H1 (cell line): ENCODE measurements around the gene GPER1. TPM values are rescaled to one million over a fixed set of nuclear protein-coding genes. Genes with fewer than 3 reads are reported as not detected.

Experiments
- CTCF ChIA-PET: fragments of 300-600 bp; sonication (Branson Sonifier 250); formaldehyde crosslinking; loops from one replicate; lab custom pipeline; 2021; ENCODE audit not compliant: partially characterized antibody; lab: Charles Lee
- POLR2A ChIA-PET: fragments of 300-600 bp; sonication (Branson Sonifier 250); formaldehyde crosslinking; loops from one replicate; lab custom pipeline; 2021; ENCODE audit warnings: inconsistent platforms; ENCODE audit not compliant: partially characterized antibody; lab: Charles Lee
- DNase-seq, 2 experiments: peaks; one replicate each; pipeline versions ENCODE4 v3.0.0 to v3.0.0-alpha.2; 2010 to 2022; ENCODE audit warnings: low spot score in 2 of 2, low read depth in 1 of 2, mixed read lengths in 1 of 2
- FAIRE-seq: peaks from 2 replicates; lab custom pipeline; 2011; peaks lifted over from hg19 to GRCh38; lab: Jason Lieb, UNC
- H2AFZ ChIP-seq: 2 replicates; pipeline ENCODE4 v1.8.1; 2012; ENCODE audit warnings: low read length, inconsistent platforms
- H2AK5ac ChIP-seq: 2 replicates; pipeline ENCODE4 v1.6.1; 2013; ENCODE audit warnings: low read depth, low read length
- H2BK120ac ChIP-seq: replicated peaks from 2 replicates; pipeline ENCODE3; 2013; ENCODE audit warnings: low read depth, low read length, inconsistent platforms
- H2BK12ac ChIP-seq: 2 replicates; pipeline ENCODE4 v1.6.1; 2013; ENCODE audit warnings: low read depth, low read length
- H2BK15ac ChIP-seq: 2 replicates; pipeline ENCODE4 v1.6.1; 2013; ENCODE audit warnings: low read length
- H2BK20ac ChIP-seq: 2 replicates; pipeline ENCODE4 v1.6.1; 2013; ENCODE audit warnings: low read length
- H2BK5ac ChIP-seq: 2 replicates; pipeline ENCODE4 v1.6.1; 2013; ENCODE audit warnings: low read depth, low read length
- H3K14ac ChIP-seq: 2 replicates; pipeline ENCODE4 v1.6.1; 2013; ENCODE audit warnings: inconsistent platforms; ENCODE audit not compliant: insufficient read length
- H3K18ac ChIP-seq: 2 replicates; pipeline ENCODE4 v1.6.1; 2013; ENCODE audit warnings: low read length; ENCODE audit errors: extremely low read depth
- H3K23ac ChIP-seq: 2 replicates; pipeline ENCODE4 v1.6.1; 2013; ENCODE audit warnings: inconsistent platforms; ENCODE audit not compliant: insufficient read length
- H3K23me2 ChIP-seq: 2 replicates; pipeline ENCODE4 v1.6.1; 2013; ENCODE audit warnings: low read depth, low read length
- H3K27ac ChIP-seq: 2 replicates; pipeline ENCODE4 v1.6.1; 2011; ENCODE audit warnings: low read depth, low read length, inconsistent platforms
- H3K27me3 ChIP-seq, 4 experiments: replicated peaks in 1 of 4; 1 replicate in 1 of 4; 2 replicates in 3 of 4; pipeline versions ENCODE4 v1.6.1 to v1.8.1; 2011 to 2013; ENCODE audit warnings: low read length in 3 of 4, mild to moderate bottlenecking in 3 of 4, inconsistent platforms in 2 of 4, mixed read lengths in 2 of 4, moderate library complexity in 1 of 4; ENCODE audit not compliant: control insufficient read depth in 3 of 4, insufficient read depth in 3 of 4; ENCODE audit errors: extremely low read depth in 1 of 4
- H3K36me3 ChIP-seq, 4 experiments: 2 replicates each; pipeline versions ENCODE4 v1.6.1 to v1.8.1; 2011 to 2013; ENCODE audit warnings: mild to moderate bottlenecking in 4 of 4, low read length in 3 of 4, moderate library complexity in 2 of 4, control low read depth in 1 of 4, inconsistent platforms in 1 of 4; ENCODE audit not compliant: insufficient read depth in 4 of 4, control insufficient read depth in 2 of 4
- H3K4ac ChIP-seq: replicated peaks from 2 replicates; pipeline ENCODE3; 2013; ENCODE audit warnings: low read length, low read depth, mixed read lengths, inconsistent platforms; ENCODE audit not compliant: insufficient read length
- H3K4me1 ChIP-seq, 4 experiments: replicated peaks in 1 of 4; 1 replicate in 1 of 4; 2 replicates in 3 of 4; pipeline versions ENCODE4 v1.6.1 to v1.8.1; 2011 to 2013; ENCODE audit warnings: low read length in 3 of 4, inconsistent platforms in 2 of 4, mixed read lengths in 1 of 4; ENCODE audit not compliant: insufficient read depth in 4 of 4, control insufficient read depth in 3 of 4
- H3K4me2 ChIP-seq, 2 experiments: 2 replicates each; pipeline versions ENCODE4 v1.6.1 to v1.8.1; 2011 to 2013; ENCODE audit warnings: low read depth in 2 of 2, low read length in 2 of 2, control low read depth in 1 of 2, inconsistent platforms in 1 of 2, mild to moderate bottlenecking in 1 of 2; ENCODE audit not compliant: insufficient read depth in 1 of 2
- H3K4me3 ChIP-seq, 4 experiments: fragments of 200-600, 300-600 bp in 1 of 4; sonication (generic), shearing (Covaris generic), sonication (Bioruptor Twin) in 1 of 4; 2 replicates each; pipeline versions ENCODE4 v1.5.1 to v1.8.1; 2011 to 2016; ENCODE audit warnings: low read length in 4 of 4, low read depth in 3 of 4, control low read depth in 2 of 4, inconsistent platforms in 2 of 4, mild to moderate bottlenecking in 2 of 4, mixed read lengths in 1 of 4, moderate library complexity in 1 of 4; ENCODE audit not compliant: insufficient read depth in 2 of 4; ENCODE audit errors: extremely low read depth in 1 of 4
- H3K56ac ChIP-seq: replicated peaks from 2 replicates; pipeline ENCODE3; 2013; ENCODE audit warnings: low read depth, mild to moderate bottlenecking, mixed read lengths, low read length, inconsistent platforms; ENCODE audit not compliant: insufficient read length
- H3K79me1 ChIP-seq: 2 replicates; pipeline ENCODE4 v1.6.1; 2013; ENCODE audit warnings: low read depth, low read length, control low read depth
- H3K79me2 ChIP-seq, 2 experiments: 2 replicates each; pipeline versions ENCODE4 v1.6.1 to v1.8.1; 2012 to 2013; ENCODE audit warnings: low read length in 2 of 2, mild to moderate bottlenecking in 2 of 2, inconsistent platforms in 1 of 2; ENCODE audit not compliant: insufficient read depth in 2 of 2, control insufficient read depth in 1 of 2
- H3K9ac ChIP-seq, 4 experiments: replicated peaks in 1 of 4; 1 replicate in 1 of 4; 2 replicates in 3 of 4; pipeline versions ENCODE4 v1.6.1 to v1.8.1; 2011 to 2013; ENCODE audit warnings: low read depth in 3 of 4, low read length in 3 of 4, control low read depth in 2 of 4, mild to moderate bottlenecking in 2 of 4, moderate library complexity in 2 of 4, inconsistent platforms in 1 of 4; ENCODE audit errors: extremely low read depth in 1 of 4
- H3K9me3 ChIP-seq, 2 experiments: 2 replicates each; pipeline versions ENCODE4 v1.6.1 to v1.8.1; 2012 to 2013; ENCODE audit warnings: mild to moderate bottlenecking in 2 of 2, moderate library complexity in 2 of 2, control low read depth in 1 of 2, inconsistent platforms in 1 of 2, low read depth in 1 of 2, low read length in 1 of 2, mixed read lengths in 1 of 2; ENCODE audit not compliant: insufficient read depth in 2 of 2
- H4K20me1 ChIP-seq, 2 experiments: replicated peaks in 1 of 2; 2 replicates each; pipeline versions ENCODE3 to v1.8.1; 2011 to 2013; ENCODE audit warnings: inconsistent platforms in 2 of 2, low read length in 2 of 2, mild to moderate bottlenecking in 1 of 2; ENCODE audit not compliant: insufficient read depth in 2 of 2, control insufficient read depth in 1 of 2
- H4K5ac ChIP-seq: 2 replicates; pipeline ENCODE4 v1.6.1; 2013; ENCODE audit warnings: low read length, low read depth, mixed read lengths, inconsistent platforms; ENCODE audit not compliant: insufficient read length
- H4K8ac ChIP-seq: 2 replicates; pipeline ENCODE4 v1.8.0; 2013; ENCODE audit warnings: mild to moderate bottlenecking, moderate library complexity, low read length, inconsistent platforms; ENCODE audit not compliant: insufficient read depth; ENCODE audit errors: extremely low read depth
- H4K91ac ChIP-seq: replicated peaks from 2 replicates; pipeline ENCODE3; 2013; ENCODE audit warnings: low read length, mixed read lengths, inconsistent platforms; ENCODE audit not compliant: insufficient read length
- BCL11A ChIP-seq, 2 experiments: IDR thresholded peaks; one replicate each; pipeline ENCODE4 v1.6.1; 2011; ENCODE audit warnings: low read depth in 2 of 2, low read length in 2 of 2, mild to moderate bottlenecking in 2 of 2
- CHD2 ChIP-seq: IDR thresholded peaks from 2 replicates; pipeline ENCODE4 v1.6.1; 2012; ENCODE audit warnings: low read length, improper control_type of control experiment
- CTBP2 ChIP-seq: IDR thresholded peaks from 2 replicates; pipeline ENCODE4 v1.7.0; 2011; ENCODE audit warnings: borderline replicate concordance, mild to moderate bottlenecking, moderate library complexity, mixed read lengths, low read length; ENCODE audit not compliant: insufficient read depth, insufficient read length
- GABPA ChIP-seq: IDR thresholded peaks from 2 replicates; pipeline ENCODE4 v1.6.1; 2011; ENCODE audit warnings: mild to moderate bottlenecking, low read length, moderate library complexity, borderline replicate concordance; ENCODE audit not compliant: insufficient read depth
- HDAC2 ChIP-seq, 2 experiments: fragments of 300-600 bp in 1 of 2; sonication (generic) in 1 of 2; IDR thresholded peaks; 2 replicates each; pipeline ENCODE4 v1.6.1; 2011 to 2012; ENCODE audit warnings: low read depth in 2 of 2, low read length in 2 of 2, mild to moderate bottlenecking in 2 of 2, moderate library complexity in 2 of 2, borderline replicate concordance in 1 of 2, inconsistent platforms in 1 of 2
- JUND ChIP-seq: IDR thresholded peaks from 2 replicates; pipeline ENCODE4 v1.6.1; 2011; ENCODE audit warnings: mild to moderate bottlenecking, improper control_type of control experiment, low read length
- KDM5A ChIP-seq: fragments of 200-600 bp; IDR thresholded peaks from 2 replicates; pipeline ENCODE4 v1.7.1; 2012; ENCODE audit warnings: mild to moderate bottlenecking, low read length, inconsistent platforms, mixed read lengths
- RAD21 ChIP-seq, 2 experiments: IDR thresholded peaks in 1 of 2; conservative IDR thresholded peaks in 1 of 2; 2 replicates each; pipeline ENCODE4 v1.6.1; 2011; ENCODE audit warnings: low read depth in 2 of 2, low read length in 2 of 2, improper control_type of control experiment in 1 of 2, inconsistent platforms in 1 of 2, mild to moderate bottlenecking in 1 of 2, moderate library complexity in 1 of 2
- RBBP5 ChIP-seq: IDR thresholded peaks from 2 replicates; pipeline ENCODE4 v1.7.1; 2012; ENCODE audit warnings: low read depth, mild to moderate bottlenecking, inconsistent platforms, low read length, moderate library complexity, borderline replicate concordance
- SAP30 ChIP-seq: fragments of 300-600 bp; sonication (generic); IDR thresholded peaks from 2 replicates; pipeline ENCODE4 v1.7.1; 2012; ENCODE audit warnings: low read length, moderate library complexity, mild to moderate bottlenecking, inconsistent platforms; ENCODE audit not compliant: insufficient read depth, insufficient replicate concordance
- SIN3A ChIP-seq, 2 experiments: IDR thresholded peaks in 1 of 2; conservative IDR thresholded peaks in 1 of 2; 2 replicates each; pipeline ENCODE4 v1.6.1; 2011 to 2012; ENCODE audit warnings: low read length in 2 of 2, improper control_type of control experiment in 1 of 2, low read depth in 1 of 2, mild to moderate bottlenecking in 1 of 2
- ZNF274 ChIP-seq: IDR thresholded peaks from 2 replicates; pipeline ENCODE4 v1.7.0; 2012; ENCODE audit warnings: low read length, borderline replicate concordance; ENCODE audit errors: extremely low read depth
- WGBS, 2 experiments: shearing (Covaris generic) in 1 of 2; methylation state at CpG; one replicate each; pipeline versions ENCODE4 v1.1.6 to v1.1.7; 2013 to 2015; ENCODE audit warnings: low lambda C conversion rate in 2 of 2, mixed read lengths in 2 of 2, inconsistent platforms in 1 of 2, low coverage in 1 of 2, missing lambda C conversion rate in 1 of 2; ENCODE audit not compliant: insufficient replicate concordance in 2 of 2, insufficient coverage in 1 of 2, insufficient read length in 1 of 2; ENCODE audit errors: extremely low coverage in 1 of 2, missing lambda C conversion rate in 1 of 2; 5-methylcytosine and 5-hydroxymethylcytosine counted together
- polyA plus RNA-seq, 7 experiments: library from polyadenylated mRNA; depleted of rRNA in 3 of 7; stranded (reverse) in 5 of 7; unstranded in 2 of 7; fragments of >200 nt in 5 of 7; fragments of 200-250 nt in 2 of 7; gene quantifications; 1 replicate in 5 of 7; 2 replicates in 1 of 7; 4 replicates in 1 of 7; pipeline versions ENCODE4 v1.2.1 to v1.2.3, GENCODE V29; 2011 to 2013; ENCODE audit warnings: missing spikeins in 2 of 7, mixed read lengths in 2 of 7
- total RNA-seq: library from RNA; stranded (reverse); fragmentation: NEBNext Ultra II Directional; extraction: Animal tissue kit (Norgen Biotek cat#: 25700); gene quantifications from 2 replicates; pipeline ENCODE4 v1.2.1, GENCODE V29; 2021

GPER1 gene
- total and polyA plus RNA-seq, 2 of the 8 experiments (the other 6 are each of a cell fraction or from before 2014, with no cell fraction given) = 0.24 to 0.47 TPM

DNA sequence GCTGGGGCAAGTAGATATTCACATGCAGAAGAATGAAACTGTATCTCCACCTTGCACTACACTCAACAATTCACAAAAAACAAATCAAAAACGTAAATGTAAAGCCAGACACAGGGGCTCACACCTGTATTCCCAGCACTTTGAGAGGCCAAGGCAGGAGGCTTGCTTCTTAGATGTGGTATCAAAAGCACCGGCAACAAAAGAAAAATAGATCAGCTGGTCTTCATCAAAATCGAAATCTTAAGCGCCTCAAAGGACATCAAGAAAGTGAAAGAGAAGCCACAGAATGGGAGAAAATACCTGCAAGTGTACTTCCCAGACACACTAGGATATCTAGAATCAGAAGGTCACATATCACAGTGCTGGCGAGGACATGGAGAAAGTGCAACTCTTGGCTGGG is 31.3 kb downstream of the GPER1 start:
- Histone ChIP-seq H3K9me3 (no peaks in the 10 kb centered on the region; a peak in 1 of 4 replicates), H4K8ac (no peak overlapping the region), H2AFZ (no peak overlapping the region), H3K56ac (no peak overlapping the region), H4K5ac (no peak overlapping the region), H2BK120ac (no peak overlapping the region), H3K79me2 (peaks cover 0 to 50% of the 10 kb centered on the region in 2 experiments; a peak in 2 of 4 replicates), H2BK5ac (no peak overlapping the region), H3K18ac (no peak overlapping the region), H4K20me1 (peaks cover 7 to 12% of the 10 kb centered on the region in 2 experiments), H3K4ac (no peak overlapping the region), H2AK5ac (no peak overlapping the region), H3K79me1 (peaks cover 12% of the 10 kb centered on the region), H2BK15ac (no peak overlapping the region), H3K23me2 (no peaks in the 10 kb centered on the region), H2BK12ac (no peak overlapping the region), H3K4me1 (peaks cover 0 to 14% (median 8%) of the 10 kb centered on the region in 4 experiments; a peak in 6 of 7 replicates), H3K4me3 (no peak overlapping the region), H3K4me2 (no peak overlapping the region), H3K36me3 (no peaks in the 10 kb centered on the region), H3K14ac (no peak overlapping the region), H3K9ac (no peak overlapping the region), H4K91ac (no peak overlapping the region), H3K27ac (no peak overlapping the region), H2BK20ac (no peak overlapping the region), H3K27me3 (no peaks in the 10 kb centered on the region), H3K23ac (no peak overlapping the region)
- ChIA-PET POLR2A (interaction anchor here (0.7 kb wide), 1 partner anchor 313 kb away, joined by 3 read pairs; no protein-coding TSS in a partner anchor), CTCF (interaction anchor here (0.6 to 1.9 kb wide), 8 partner anchors 8 to 75 kb away, joined by 3 to 5 read pairs (median 3); partner anchors contain the start of gene GPR146)
- DNase-seq (no peak), FAIRE-seq (no peak)
- WGBS, 2 experiments = 93% methylated on average over 5 of the region's 5 CpGs; no CpG with 5 or more reads in 1 of the 2 experiments
- TF ChIP-seq KDM5A (no peak), GABPA (no peak), RBBP5 (no peak), CTBP2 (no peak), HDAC2 (IDR thresholded peaks at IDR 0.05; ENCODE audit: borderline replicate concordance in 1 of 2, low read depth in 2 of 2, low read length in 2 of 2) (no peak), BCL11A (IDR thresholded peaks at IDR 0.05; ENCODE audit: low read depth in 2 of 2, low read length in 2 of 2) (no peak), CHD2 (no peak), JUND (no peak), RAD21 (IDR thresholded peaks at IDR 0.05 in 1 of 2, conservative IDR thresholded peaks at IDR 0.05 in 1 of 2; ENCODE audit: low read depth in 2 of 2, low read length in 2 of 2) (no peak), SIN3A (conservative IDR thresholded peaks at IDR 0.05 in 1 of 2, IDR thresholded peaks at IDR 0.05 in 1 of 2; ENCODE audit: low read depth in 1 of 2, low read length in 2 of 2) (no peak), ZNF274 (no peak), SAP30 (no peak)
